HG02623 (cell line): ENCODE results near the gene COX7A2.

Source experiments
- ATAC-seq: cut with Tn5 transposase; IDR thresholded peaks from one replicate; pipeline ENCODE4 v1.9.1; 2021; ENCODE audit warnings: moderate library complexity; ENCODE audit not compliant: unreplicated experiment

Gene COX7A2

DNA sequence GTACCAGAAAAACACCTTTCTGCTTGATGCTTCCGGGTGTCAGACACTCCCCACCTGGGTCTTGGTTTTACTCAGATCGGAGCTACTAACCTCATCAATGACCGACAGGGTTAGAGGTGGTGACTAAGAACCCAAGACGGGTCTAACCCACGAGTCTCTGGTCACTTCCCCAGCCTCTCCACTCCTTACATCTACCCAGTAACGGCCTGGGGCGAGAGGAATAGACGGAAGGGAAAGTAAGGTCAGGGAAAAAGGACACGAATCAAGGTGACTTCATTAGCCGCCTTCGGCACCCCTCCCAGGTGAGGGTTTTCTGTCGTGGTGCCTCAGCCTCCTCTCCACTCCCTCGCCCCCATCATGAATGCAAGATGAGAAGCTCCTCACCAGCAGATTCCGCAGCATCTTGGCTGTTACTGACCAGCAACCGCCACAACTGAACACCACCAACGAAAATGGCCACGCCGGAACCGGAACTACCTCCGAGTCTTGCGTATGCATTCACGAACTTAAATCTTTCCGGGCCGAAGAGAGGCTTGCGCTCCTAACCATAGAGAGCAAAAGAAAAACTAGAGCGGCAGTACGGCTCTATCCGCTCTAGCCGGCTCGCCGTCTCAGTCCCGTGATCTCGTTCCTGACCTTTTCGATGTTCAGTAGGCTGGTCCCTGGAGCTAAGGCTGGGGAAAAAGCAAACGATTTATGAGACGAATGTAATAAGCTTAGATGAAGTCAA, at the start of gene COX7A2:
Gene COX7A2 (minus strand): TSS at position 469 of the 730 bp plus-strand sequence. CDS start 67 bp downstream, at position 402.
- peak; percentile 97 for ATAC-seq

GRCh38 chr6:75292555-75292954, 49.0 kb upstream of the COX7A2 start:
- no peak for ATAC-seq

GRCh38 chr6:75291744-75292143, 48.1 kb upstream of the COX7A2 start:
- ATAC-seq, result no peak

GRCh38 chr6:75291331-75291730, 47.7 kb upstream of the COX7A2 start:
- no peak for ATAC-seq

- no peak for ATAC-seq
Measured at GRCh38 chr6:75290136-75290945, 46.7 kb upstream of the COX7A2 start.

GRCh38 chr6:75288023-75288422, 44.4 kb upstream of the COX7A2 start:
- no peak for ATAC-seq

DNA sequence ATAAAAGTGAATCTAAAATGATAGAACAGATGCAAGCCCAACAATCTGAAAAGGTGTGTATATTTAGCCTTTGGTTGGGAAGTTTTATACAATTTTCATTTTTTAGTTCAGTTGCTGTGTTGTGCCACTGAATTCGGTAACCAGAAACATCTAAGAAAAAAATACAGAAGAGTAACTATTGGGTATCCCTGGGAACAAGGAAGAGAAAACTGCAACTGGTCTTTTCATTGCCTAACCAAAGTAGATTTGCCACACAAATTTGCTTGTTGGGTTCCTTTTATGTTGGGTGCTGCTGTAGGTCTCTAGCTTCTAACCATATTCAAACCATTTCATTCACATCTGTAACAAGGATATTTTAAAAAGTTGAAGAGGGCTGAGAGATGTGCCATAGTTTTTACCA, 43.8 kb upstream of the COX7A2 start:
- ATAC-seq, result no peak

DNA sequence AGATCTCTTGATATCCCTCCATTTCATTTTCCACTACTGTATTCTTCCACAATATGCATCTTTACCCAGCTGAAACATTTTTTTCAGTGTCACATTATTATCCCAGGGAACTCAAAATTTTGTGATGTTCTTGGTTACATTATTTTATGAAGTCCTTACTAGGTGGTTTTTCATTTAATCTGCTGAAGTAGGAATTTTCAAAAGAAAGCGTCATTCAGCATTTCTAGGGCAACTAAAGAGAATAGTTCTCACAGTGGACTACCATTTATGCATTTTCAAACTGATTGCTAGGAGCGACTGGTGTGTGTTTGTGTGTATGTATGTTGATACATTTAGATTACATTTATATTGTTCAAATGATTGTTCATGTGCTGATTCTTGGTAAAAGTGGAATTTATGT, 43.4 kb upstream of the COX7A2 start:
- no peak for ATAC-seq

DNA sequence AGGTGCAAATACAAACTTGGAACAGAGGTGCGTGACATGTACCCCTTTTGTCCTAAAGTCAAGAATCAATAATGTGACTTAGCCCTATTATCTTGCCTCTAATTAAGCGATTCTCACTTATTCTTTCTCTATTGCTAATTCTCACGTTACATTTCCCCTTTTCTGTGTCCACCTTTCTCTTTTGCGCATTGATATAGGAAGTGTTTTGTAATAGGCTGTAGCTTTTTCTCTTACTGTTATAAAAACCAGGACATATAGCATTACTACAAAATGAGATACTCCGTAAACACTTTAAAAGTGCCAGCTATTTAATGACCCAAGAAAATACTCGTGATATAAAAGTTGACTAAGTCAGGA, 41.7 kb upstream of the COX7A2 start:
- no peak for ATAC-seq

- ATAC-seq, result peak; percentile 90
Measured at GRCh38 chr6:75284632-75285282, 41.2 kb upstream of the COX7A2 start, which contains the start of gene TMEM30A. TMEM30A (minus strand) TSS chr6:75284792; CDS start chr6:75284638, 154 bp downstream.

GRCh38 chr6:75283907-75284631, 40.5 kb upstream of the COX7A2 start:
- peak; percentile 16 for ATAC-seq

GRCh38 chr6:75282706-75283105, 39.1 kb upstream of the COX7A2 start:
- no peak for ATAC-seq

DNA sequence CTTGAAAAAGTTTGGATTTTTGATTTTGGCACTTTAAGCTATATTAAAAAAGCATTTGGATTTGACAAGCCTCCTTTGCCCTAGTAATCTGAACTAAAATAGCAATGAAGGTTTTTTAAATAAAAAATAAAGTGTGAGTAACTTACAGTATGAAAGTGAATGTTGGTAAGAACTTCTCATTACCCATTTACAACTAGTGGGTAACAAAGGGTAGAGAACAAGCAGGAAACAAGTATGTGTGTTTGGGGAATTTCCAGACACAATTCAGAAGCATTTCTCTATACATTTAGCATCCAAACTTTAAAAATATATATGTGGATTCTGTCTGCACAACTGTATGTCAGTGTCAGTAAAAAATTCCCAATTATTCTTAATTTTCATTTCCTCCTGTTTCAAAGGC, 38.1 kb upstream of the COX7A2 start:
- no peak for ATAC-seq

DNA sequence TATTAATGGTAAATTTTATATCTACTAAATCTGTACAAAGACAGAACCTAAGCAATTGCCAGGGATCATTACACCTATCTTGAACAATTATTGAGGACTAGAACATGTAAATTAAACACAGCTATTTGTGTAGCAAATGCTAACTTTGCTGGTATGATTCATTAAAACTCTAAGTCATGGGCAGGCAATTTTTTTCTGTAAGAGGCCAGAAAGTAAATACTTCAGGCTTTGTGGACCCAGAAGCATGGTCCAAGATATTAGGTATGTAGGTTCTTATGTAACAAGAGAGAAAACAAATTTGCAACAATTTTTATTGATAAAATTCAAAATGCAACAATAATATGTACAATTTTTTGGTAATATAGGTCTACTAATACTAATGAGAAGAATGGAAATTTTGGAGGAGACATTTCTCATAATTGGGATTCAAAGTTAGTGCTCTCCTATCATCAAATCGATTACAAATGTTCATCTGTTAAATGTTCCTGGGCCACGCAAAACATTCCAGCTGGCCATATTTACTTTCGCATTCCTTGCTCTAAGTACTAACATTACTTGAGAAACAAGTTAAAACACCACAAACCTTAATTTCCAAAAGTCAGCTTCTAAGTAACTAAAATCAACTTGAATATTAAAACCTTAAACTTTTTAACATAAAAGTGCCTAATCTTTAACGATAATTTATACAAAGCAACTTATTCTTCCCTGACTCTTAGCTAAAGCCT, 36.7 kb upstream of the COX7A2 start:
- no peak for ATAC-seq

GRCh38 chr6:75279418-75279817, 35.8 kb upstream of the COX7A2 start:
- no peak for ATAC-seq

GRCh38 chr6:75278474-75279077, 35.0 kb upstream of the COX7A2 start:
- no peak for ATAC-seq

GRCh38 chr6:75275067-75275466, 31.5 kb upstream of the COX7A2 start:
- ATAC-seq, result no peak

DNA sequence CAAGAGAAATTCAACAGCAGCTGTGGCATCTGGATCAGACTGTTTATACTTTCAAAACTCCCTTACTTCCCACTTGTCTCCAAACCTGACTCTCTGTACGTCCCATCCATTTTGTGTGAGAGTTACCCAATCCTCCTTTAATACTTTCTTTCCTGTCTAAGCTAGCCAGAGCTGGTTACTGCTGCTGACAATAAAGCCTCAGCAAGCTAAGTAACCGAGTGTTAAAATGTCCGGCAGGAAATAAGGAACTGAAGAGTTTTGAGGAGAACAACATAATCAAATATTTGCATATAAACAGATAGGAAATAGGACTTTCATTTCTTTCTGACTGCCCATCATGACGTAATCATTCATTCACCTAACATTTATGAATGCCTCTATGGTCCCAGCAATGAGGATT, 29.4 kb upstream of the COX7A2 start:
- ATAC-seq, result no peak

- no peak for ATAC-seq
Measured at GRCh38 chr6:75272145-75272840, 28.7 kb upstream of the COX7A2 start.
